BJ (cell line): ENCODE results near the gene TMEM40. TPM values are rescaled to one million over a fixed set of nuclear protein-coding genes. Genes with fewer than 3 reads are reported as not detected.

ENCODE experiments used
- CTCF ChIA-PET: fragments of 350-600 bp; formaldehyde crosslinking; extraction: SDS; loops from one replicate; lab custom pipeline; 2021; ENCODE audit warnings: antibody characterized with exemption, inconsistent platforms; lab: Yijun Ruan, JAX
- POLR2A ChIA-PET: fragments of 300-600 bp; sonication (Branson Sonifier 250); formaldehyde crosslinking; extraction: SDS; loops from one replicate; lab custom pipeline; 2021; ENCODE audit warnings: antibody characterized with exemption; lab: Charles Lee
- DNase-seq: peaks from one replicate; pipeline ENCODE4 v3.0.0-alpha.2; 2011; ENCODE audit warnings: low read depth
- H3K27me3 ChIP-seq: 2 replicates; pipeline ENCODE4 v1.6.0; 2011; ENCODE audit warnings: low read length; ENCODE audit not compliant: control insufficient read depth, insufficient read depth
- H3K36me3 ChIP-seq: 2 replicates; pipeline ENCODE4 v1.5.1; 2011; ENCODE audit warnings: low read length; ENCODE audit not compliant: control insufficient read depth, insufficient read depth
- H3K4me3 ChIP-seq: 2 replicates; pipeline ENCODE4 v1.5.1; 2011; ENCODE audit warnings: low read depth, mild to moderate bottlenecking, control low read depth, low read length
- polyA plus RNA-seq: library from polyadenylated mRNA; depleted of rRNA; stranded (reverse); fragments of >200 nt; gene quantifications from 2 replicates; pipeline ENCODE4 v1.2.3, GENCODE V29; 2011
- TF ChIP-seq, protein P1 (sequence below): IDR thresholded peaks from 2 replicates; pipeline ENCODE4 v1.5.1; 2011; ENCODE audit warnings: low read depth, mild to moderate bottlenecking, control low read depth, inconsistent platforms, low read length, moderate library complexity; ENCODE audit not compliant: insufficient read depth

Gene TMEM40
- polyA plus RNA-seq, 1 experiment: 0.52 TPM

GRCh38 chr3:12799525-12800440, 40.7 kb upstream of the TMEM40 start:
- ChIA-PET CTCF (interaction anchor here (2.0 to 6.6 kb wide), 2 partner anchors 10 to 12 kb away, joined by 13 to 41 read pairs; no protein-coding TSS in a partner anchor), POLR2A (no interaction called here)
- H3K4me3 ChIP-seq: no peak overlapping the region
- H3K27me3 ChIP-seq: no peaks in the 10 kb centered on the region; the same call in 1 of the 2 replicates
- no peak for DNase-seq
- no peaks in the 10 kb centered on the region; the same call in 1 of the 2 replicates for H3K36me3 ChIP-seq
- TF ChIP-seq, protein P1, sequence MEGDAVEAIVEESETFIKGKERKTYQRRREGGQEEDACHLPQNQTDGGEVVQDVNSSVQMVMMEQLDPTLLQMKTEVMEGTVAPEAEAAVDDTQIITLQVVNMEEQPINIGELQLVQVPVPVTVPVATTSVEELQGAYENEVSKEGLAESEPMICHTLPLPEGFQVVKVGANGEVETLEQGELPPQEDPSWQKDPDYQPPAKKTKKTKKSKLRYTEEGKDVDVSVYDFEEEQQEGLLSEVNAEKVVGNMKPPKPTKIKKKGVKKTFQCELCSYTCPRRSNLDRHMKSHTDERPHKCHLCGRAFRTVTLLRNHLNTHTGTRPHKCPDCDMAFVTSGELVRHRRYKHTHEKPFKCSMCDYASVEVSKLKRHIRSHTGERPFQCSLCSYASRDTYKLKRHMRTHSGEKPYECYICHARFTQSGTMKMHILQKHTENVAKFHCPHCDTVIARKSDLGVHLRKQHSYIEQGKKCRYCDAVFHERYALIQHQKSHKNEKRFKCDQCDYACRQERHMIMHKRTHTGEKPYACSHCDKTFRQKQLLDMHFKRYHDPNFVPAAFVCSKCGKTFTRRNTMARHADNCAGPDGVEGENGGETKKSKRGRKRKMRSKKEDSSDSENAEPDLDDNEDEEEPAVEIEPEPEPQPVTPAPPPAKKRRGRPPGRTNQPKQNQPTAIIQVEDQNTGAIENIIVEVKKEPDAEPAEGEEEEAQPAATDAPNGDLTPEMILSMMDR: no peak

GRCh38 chr3:12798559-12799179, 39.6 kb upstream of the TMEM40 start:
- CTCF ChIA-PET: interaction anchor here (2.0 to 6.6 kb wide), 2 partner anchors 11 kb away, joined by 13 to 41 read pairs; no protein-coding TSS in a partner anchor
- Histone ChIP-seq H3K36me3 (no peaks in the 10 kb centered on the region), H3K27me3 (no peaks in the 10 kb centered on the region; the same call in 1 of the 2 replicates), H3K4me3 (no peak overlapping the region)
- TF ChIP-seq, protein P1: no peak
- POLR2A ChIA-PET: interaction anchor here (0.6 kb wide), 1 partner anchor 11 kb away, joined by 3 read pairs; no protein-coding TSS in a partner anchor
- no peak for DNase-seq

GRCh38 chr3:12797892-12798558, 39.0 kb upstream of the TMEM40 start:
- no peak for DNase-seq
- TF ChIP-seq, protein P1: no peak
- CTCF ChIA-PET: interaction anchor here (0.6 to 6.6 kb wide), 4 partner anchors 10 to 44 kb away, joined by 3 to 41 read pairs (median 9); partner anchors contain the start of gene RPL32
- Histone ChIP-seq H3K4me3 (no peak overlapping the region), H3K36me3 (no peaks in the 10 kb centered on the region), H3K27me3 (no peaks in the 10 kb centered on the region; the same call in 1 of the 2 replicates)
- POLR2A ChIA-PET: interaction anchor here (0.6 kb wide), 1 partner anchor 12 kb away, joined by 3 read pairs; no protein-coding TSS in a partner anchor

DNA sequence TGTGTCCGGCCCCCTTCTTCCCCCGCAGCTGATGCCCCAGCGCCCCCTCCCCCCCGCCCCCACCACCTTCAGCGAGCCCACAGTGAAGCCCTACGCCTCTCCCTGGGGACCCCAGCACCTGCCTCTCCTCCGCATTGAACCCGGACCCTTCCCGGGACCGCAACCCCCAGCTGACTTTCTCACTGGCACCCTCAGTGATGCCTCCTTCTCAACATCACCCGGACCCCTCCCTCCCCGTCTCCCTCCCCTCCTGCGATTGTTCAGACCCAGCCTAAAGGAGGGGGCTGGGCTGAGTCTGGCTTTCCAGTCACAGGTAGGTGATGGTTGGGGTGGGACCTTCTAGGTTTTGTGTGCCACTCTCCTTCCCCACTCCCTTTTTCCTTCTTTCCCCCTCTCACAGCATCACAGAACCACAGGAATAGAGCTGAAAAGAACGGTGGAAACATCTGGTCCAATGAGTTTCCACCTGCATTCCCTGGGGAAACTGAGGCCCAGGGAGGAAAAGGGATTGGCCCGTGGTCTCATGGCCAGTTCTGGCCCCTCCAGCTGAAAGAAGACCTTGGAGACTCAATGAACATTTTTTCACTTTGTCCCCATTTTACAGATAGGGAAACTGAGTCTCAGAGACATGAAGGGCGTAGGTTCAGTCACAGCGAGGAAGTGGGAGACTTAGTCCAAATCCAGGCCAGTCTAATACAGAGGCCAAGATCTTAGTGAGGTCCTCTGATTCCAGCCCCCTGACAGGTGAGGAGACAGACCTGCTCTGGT, 38.2 kb upstream of the TMEM40 start:
- H3K36me3 ChIP-seq: no peaks in the 10 kb centered on the region
- ChIA-PET POLR2A (no interaction called here), CTCF (interaction anchor here (0.6 to 6.6 kb wide), 4 partner anchors 10 to 289 kb away, joined by 3 to 41 read pairs (median 4); partner anchors contain the start of gene RPL32)
- no peaks in the 10 kb centered on the region; the same call in 1 of the 2 replicates for H3K27me3 ChIP-seq
- no peak for DNase-seq
- TF ChIP-seq, protein P1: no peak
- peak overlapping the region; percentile 46 for H3K4me3 ChIP-seq
